Stimulated activated CD4-positive, alpha-beta T cell treated with anti-CD3 and anti-CD28 coated beads, Interleukin-4, amount 100 ng/mL, for 1 hour (primary cell): ENCODE measurements around the gene ADCY1.

Source experiments
- DNase-seq: peaks from one replicate; pipeline ENCODE4 v3.0.0-alpha.2; 2020

Gene ADCY1

GRCh38 chr7:45578467-45578866, 4.3 kb downstream of the ADCY1 start:
- DNase-seq = no peak

GRCh38 chr7:45579391-45579801, 5.2 kb downstream of the ADCY1 start:
- DNase-seq = no peak

DNA sequence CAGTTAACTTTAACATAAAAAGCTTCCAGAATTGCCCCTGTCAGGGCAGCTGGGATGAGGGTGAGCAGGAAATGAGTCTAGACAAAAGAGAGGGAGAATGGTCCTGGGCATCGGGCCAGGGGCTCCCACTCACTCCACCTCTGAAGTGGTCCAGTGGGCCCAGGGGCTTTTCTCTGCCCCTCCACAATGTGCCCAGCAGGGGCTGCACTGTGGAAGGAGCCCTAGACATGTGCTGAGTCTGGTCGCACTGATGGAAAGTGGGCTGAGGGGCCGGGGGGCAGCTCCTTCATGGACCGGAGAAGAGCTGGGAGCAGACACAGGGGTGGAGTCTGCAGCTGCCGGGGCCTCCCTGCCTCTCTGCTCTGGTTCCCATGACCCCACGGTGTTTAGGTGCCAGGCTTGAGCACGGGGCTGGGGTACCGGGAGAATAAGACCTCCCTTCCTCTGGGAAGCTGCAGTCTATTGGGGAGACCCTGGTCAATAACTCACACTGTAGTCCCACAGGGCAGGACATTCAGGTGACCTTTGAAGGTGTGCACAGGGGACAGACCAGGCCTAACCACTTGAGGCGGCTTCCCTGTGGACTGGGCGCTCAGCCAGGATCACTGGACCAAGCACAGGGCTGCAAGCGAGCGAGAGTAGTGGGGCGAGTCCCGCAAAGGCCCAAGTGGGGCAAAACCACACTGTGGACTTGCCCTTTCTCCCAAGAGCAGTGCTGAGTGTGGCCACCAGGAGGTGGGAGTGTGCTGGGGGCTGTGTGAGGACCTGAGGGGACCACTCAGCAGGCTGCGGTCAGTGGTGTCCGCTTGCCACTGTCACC, 6.1 kb downstream of the ADCY1 start:
- no peak for DNase-seq

DNA sequence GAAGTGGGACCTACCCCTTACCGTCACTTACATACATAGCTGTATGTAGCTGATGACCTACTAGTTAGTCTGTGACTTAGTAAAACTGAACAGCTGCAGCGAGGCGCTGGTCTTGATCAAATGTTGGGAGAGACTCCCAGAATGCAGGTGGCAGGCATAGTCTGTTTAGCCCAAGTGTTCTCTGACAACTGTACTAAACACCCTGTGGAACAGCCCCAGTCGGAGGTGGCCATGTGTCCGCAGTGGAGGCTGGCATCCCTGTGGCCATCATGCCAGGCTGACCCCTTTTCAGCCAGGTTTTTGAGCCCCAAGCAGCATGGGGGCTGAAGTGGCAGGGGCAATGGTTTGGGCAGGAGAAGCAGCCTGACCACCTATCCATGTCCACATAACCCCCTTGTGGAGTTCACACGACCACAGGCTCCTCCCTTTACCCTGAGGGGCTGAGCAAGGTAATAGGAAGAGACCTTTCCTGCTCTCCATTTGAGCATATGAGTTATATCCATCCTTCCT, 7.2 kb downstream of the ADCY1 start:
- no peak for DNase-seq

- no peak for DNase-seq
Observed at GRCh38 chr7:45582136-45582749, 8.1 kb downstream of the ADCY1 start.

- DNase-seq = no peak
Observed at GRCh38 chr7:45582868-45583277, 8.7 kb downstream of the ADCY1 start.

DNA sequence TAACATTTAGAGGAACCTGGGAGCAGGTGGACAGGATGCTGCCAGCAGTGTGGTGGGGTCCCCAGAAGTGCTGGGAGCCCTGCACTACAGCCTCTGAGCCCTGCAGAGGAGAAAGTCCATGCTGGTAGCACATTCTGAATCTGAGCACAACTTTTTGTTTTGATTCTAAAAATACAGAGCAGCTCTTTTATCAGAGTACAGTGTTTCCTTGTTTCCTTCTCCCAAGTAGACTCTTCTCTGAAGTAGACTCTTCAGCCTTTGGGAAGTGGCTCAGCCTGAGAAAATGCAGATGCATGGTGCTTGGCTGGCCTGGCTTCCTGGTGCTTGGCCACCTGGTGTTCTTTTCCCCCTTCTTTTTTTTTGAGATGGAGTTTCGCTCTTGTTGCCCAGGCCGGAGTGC, 9.1 kb downstream of the ADCY1 start:
- no peak for DNase-seq

GRCh38 chr7:45584261-45585210, 10.4 kb downstream of the ADCY1 start:
- no peak for DNase-seq

GRCh38 chr7:45585628-45586027, 11.5 kb downstream of the ADCY1 start:
- DNase-seq = no peak

DNA sequence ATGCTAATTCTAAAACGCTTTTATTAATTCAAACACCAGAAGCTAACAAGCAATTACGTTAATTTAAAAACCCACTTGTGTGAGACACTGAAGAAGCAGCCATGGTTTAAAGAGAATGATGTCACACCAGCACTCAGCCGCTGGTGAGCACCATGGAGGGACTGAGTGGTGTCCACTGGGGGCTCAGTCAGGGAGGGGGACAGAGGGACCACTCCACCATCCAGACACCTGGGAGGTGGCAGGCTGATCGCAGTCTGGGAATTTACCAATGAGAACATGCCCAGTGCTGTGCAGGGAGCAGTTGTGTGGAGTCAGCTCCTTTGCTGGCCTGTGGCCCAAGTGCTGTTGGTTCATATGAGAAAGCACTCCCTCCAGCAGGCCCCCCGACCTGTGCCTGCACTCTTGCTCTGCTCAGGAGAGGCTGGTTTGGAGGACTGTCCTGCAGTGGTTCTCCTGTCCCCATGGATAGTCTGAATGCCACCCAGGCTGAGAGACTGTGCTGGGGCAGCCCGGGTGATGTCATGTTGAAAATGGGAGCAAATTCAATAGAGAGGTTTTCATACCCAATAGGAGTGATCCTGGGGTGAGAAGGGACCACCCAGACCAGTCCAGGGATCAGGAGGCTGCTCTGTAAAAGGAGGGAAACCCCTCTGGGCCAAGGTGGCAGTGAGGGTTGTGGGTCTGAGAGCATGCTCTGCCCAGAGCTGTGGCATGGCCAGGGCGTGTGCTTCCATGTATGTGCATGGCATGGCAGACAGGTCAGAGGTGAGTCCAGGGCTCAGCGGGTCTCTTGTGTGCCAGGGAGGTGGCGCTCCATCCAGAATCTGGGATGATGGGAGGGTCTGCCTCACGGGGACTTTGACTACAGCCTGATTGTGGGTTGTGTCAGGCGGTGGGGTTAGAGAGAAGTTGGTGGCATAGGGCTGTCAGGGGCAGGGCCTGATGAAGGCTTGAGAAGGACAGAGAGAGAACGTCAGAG, 12.7 kb downstream of the ADCY1 start:
- DNase-seq = no peak

GRCh38 chr7:45588466-45588865, 14.3 kb downstream of the ADCY1 start:
- DNase-seq = no peak

GRCh38 chr7:45589061-45589460, 14.9 kb downstream of the ADCY1 start:
- no peak for DNase-seq

DNA sequence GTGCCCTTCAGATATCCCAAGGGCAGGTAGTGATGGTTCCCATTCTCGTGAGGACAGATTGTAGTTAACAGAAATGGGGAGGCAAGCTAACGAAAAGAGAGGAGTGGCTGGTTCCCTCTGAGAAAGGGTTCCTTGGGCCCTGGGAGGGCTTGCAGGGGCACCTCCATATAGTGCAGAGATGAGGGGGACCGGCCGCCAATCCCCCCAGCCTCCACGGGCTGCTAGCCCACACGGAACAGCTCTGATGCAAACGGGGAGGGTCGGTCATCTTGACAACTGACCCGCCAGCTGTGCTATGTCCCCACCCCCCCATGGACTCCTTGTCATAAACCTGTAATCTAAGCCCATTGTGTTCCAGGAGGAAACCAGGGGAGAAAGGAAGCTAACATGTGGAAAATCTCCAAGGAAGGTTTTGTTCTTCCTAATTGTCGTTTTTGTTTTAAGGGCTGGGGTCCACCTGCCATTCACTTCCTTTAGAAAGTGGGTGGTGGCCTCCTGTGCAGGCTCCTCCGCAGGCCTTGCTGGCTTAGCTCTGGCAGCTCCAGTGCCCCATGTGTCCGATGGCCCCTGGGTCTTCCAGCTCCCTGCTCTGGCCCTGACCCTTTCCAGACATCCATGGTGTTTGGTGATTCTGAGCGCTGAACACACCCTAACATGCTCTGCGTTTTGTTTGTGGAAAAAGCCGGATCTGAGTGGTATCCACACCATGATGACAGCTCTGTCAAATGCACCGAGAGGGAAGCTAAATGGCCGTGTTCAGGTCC, 15.9 kb downstream of the ADCY1 start:
- no peak for DNase-seq

DNA sequence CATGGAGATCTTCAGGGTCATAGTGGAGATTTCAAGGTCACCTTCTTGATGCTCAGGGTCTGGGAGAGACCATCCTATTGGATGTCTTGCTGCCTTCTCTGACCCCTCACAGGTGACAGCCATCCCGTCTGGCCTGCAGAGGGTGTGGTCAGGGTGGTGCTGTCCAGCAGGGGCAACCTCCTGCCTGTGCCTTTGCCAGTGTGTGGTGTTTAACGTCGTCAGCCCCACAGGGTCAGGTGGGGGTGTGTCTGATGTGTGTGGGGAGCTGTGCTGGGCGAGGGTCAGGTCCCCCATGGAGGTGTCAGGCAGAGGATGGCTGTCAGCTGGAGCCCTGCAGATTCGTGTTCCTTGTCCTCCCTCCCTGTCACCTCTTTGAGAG, 16.5 kb downstream of the ADCY1 start:
- DNase-seq = no peak

GRCh38 chr7:45591101-45591906, 17.1 kb downstream of the ADCY1 start:
- no peak for DNase-seq

DNA sequence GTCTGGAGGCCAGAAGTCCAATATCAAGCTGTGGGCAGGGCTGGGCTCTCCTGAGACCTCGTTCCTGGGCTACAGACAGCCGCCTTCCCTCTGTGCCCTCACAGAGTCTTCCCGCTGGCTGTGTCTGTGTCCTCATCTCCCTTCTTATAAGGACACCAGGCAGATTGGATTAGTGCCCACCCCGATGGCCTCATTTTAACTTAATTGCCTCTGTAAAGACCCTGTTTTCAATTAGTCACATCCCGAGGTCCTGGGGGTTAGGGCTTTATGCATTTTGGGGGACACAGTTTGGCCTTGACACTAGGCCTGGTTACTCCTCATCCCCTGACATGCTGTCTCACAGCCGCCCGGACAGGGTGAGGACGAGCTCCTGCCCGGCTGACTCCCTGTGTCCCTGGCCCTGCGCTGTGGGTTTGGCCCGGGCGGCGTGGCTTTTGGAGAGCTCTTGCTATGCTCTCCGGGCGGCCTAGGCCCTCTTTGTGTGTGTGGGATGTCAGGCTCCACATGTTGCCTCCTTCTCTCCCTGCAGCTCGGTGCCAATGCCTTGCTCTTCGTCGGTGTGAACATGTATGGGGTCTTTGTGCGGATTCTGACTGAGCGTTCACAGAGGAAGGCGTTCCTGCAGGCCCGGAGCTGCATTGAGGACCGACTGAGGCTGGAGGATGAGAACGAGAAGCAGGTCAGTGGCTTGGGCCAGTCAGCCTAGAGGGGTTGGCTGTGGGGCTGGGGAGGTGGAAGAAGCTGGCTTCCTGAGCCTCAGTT, 18.2 kb downstream of the ADCY1 start:
- no peak for DNase-seq

- no peak for DNase-seq
Observed at GRCh38 chr7:45593121-45593541, 19.0 kb downstream of the ADCY1 start.

DNA sequence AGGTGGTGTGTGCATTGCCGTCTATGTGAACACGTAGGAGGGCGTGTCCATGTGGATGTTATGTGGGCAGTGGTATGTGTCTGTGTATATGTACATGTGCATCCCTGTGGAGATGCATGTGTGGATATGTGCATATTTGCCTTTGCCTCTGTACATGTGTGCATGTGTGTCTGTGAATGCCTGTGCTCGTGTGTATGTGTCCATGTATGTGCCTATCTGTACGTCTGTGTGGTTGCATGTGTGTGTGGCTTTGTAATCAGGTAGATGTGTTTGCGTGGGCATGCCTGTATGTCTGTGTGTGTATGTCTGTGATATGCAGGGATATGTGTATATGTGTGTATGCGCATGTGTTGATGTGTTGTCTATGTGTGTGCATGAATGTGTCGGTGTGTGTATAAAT, 19.7 kb downstream of the ADCY1 start:
- no peak for DNase-seq

DNA sequence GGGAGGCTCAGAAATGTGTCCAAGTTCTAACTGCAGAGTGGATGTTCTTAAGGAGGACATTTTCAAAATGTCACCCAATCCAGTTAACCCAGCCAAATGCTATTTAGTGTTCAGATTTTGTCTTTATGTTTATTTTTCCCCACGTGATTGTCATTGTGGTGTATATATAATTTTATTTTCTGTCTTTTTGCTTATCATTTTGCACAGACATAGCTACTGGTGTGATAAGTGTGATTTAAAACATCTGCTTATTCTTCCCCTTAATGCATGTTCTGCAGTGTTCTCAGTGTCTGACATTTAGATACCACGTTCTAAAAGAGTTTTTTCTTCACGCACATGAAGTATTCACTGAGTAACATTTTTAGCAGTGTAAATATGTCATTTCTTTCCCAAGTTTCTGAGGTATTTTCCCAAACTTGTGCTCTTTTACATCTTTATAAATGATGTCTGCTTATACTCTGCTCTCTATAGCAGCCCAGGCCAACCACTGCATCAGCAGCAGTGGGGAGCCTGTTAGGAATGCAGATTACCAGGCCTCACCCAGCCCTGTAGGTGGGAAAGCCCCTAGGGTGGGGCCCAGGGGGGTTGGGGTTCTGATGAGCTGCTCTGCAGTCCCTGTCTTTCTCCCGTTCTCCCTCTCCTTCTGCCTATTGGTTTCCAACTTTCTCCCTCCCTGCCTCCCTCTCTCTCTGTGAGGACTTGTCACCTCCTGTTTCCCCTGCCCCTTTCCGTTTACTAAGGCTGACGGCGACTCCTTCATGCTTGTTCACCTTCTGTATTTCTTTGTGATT, 20.8 kb downstream of the ADCY1 start:
- no peak for DNase-seq
